Calu3 (cell line): ENCODE results near the gene CFAP99. TPM values are rescaled to one million over a fixed set of nuclear protein-coding genes. Genes with fewer than 3 reads are reported as not detected.

Experiments
- BruUV-seq: library from RNA; stranded (reverse); fragments of 400-500 nt; replicated peaks from 2 replicates; lab custom pipeline; 2021; lab: Mats Ljungman, UMichigan
- CTCF ChIA-PET: fragments of 300-600 bp; sonication (Branson Sonifier 250); formaldehyde crosslinking; loops from one replicate; lab custom pipeline; 2022; ENCODE audit warnings: antibody characterized with exemption; lab: Charles Lee
- DNase-seq: peaks from one replicate; pipeline ENCODE4 v3.0.0; 2022
- H3K27ac Mint-ChIP-seq: one replicate; pipeline ENCODE4 v1.8.0; 2022; ENCODE audit warnings: mixed read lengths; ENCODE audit not compliant: unreplicated experiment
- H3K27me3 Mint-ChIP-seq: one replicate; pipeline ENCODE4 v1.8.0; 2022; ENCODE audit warnings: mixed read lengths; ENCODE audit not compliant: unreplicated experiment
- H3K36me3 Mint-ChIP-seq: one replicate; pipeline ENCODE4 v1.8.0; 2022; ENCODE audit warnings: mild to moderate bottlenecking, moderate library complexity, mixed read lengths; ENCODE audit not compliant: insufficient read depth, unreplicated experiment
- H3K4me1 Mint-ChIP-seq: one replicate; pipeline ENCODE4 v1.8.0; 2022; ENCODE audit warnings: mild to moderate bottlenecking, low read depth, mixed read lengths; ENCODE audit not compliant: unreplicated experiment
- H3K4me3 Mint-ChIP-seq: one replicate; pipeline ENCODE4 v1.8.0; 2022; ENCODE audit warnings: mild to moderate bottlenecking, low read depth, moderate library complexity, mixed read lengths; ENCODE audit not compliant: unreplicated experiment
- H3K9me3 Mint-ChIP-seq: one replicate; pipeline ENCODE4 v1.8.0; 2022; ENCODE audit warnings: low read depth, mixed read lengths; ENCODE audit not compliant: unreplicated experiment
- intact Hi-C: fragments of 100-400 bp; cut with micrococcal nuclease; formaldehyde crosslinking; loops from one replicate; pipeline ENCODE4 v1.10.0; 2022; ENCODE audit not compliant: unreplicated experiment
- total RNA-seq: library from RNA; stranded (reverse); gene quantifications from 2 replicates; pipeline ENCODE4 v1.2.3, GENCODE V29; 2022
- TF ChIP-seq, protein P1 (sequence below): fragments of 200-600 bp; IDR thresholded peaks from one replicate; pipeline ENCODE4 v1.8.0; 2022; ENCODE audit warnings: antibody characterized with exemption; ENCODE audit not compliant: unreplicated experiment

The CFAP99 gene
- total RNA-seq, 1 experiment from 2014 or later, result not detected

DNA sequence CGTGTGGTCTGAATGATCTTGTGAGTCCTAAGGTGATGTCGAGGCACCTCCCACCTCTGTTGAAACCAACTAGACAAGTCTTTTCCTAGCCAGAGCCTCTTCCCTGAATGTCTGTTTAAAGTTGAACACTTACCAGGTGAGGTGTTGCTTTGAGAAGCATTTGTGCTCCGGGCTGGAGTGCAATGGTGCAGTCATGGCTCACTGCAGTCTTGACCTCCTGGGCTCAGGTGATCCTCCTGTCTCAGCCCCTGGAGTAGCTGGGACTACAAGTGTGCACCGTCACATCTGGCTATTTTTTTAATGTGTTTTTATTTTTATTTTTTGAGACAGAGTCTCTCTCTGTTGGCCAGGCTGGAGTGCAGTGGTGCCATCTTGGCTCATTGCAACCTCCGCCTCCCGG, 68.2 kb downstream of the CFAP99 start:
- no peak overlapping the region for H3K4me3 Mint-ChIP-seq
- no peaks in the 10 kb centered on the region for H3K9me3 Mint-ChIP-seq
- intact Hi-C loops, result no loop called here
- TF ChIP-seq, protein P1, sequence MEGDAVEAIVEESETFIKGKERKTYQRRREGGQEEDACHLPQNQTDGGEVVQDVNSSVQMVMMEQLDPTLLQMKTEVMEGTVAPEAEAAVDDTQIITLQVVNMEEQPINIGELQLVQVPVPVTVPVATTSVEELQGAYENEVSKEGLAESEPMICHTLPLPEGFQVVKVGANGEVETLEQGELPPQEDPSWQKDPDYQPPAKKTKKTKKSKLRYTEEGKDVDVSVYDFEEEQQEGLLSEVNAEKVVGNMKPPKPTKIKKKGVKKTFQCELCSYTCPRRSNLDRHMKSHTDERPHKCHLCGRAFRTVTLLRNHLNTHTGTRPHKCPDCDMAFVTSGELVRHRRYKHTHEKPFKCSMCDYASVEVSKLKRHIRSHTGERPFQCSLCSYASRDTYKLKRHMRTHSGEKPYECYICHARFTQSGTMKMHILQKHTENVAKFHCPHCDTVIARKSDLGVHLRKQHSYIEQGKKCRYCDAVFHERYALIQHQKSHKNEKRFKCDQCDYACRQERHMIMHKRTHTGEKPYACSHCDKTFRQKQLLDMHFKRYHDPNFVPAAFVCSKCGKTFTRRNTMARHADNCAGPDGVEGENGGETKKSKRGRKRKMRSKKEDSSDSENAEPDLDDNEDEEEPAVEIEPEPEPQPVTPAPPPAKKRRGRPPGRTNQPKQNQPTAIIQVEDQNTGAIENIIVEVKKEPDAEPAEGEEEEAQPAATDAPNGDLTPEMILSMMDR, result no peak
- peaks cover 13% of the 10 kb centered on the region for H3K4me1 Mint-ChIP-seq
- H3K27me3 Mint-ChIP-seq, result no peaks in the 10 kb centered on the region
- CTCF ChIA-PET, result no interaction called here
- no peak for DNase-seq
- H3K27ac Mint-ChIP-seq, result no peak overlapping the region
- peaks cover 19% of the 10 kb centered on the region for H3K36me3 Mint-ChIP-seq
- no TSS peak for BruUV-seq

GRCh38 chr4:2487632-2488031, 68.9 kb downstream of the CFAP99 start:
- H3K4me1 Mint-ChIP-seq, result peaks cover 13% of the 10 kb centered on the region
- peaks cover 19% of the 10 kb centered on the region for H3K36me3 Mint-ChIP-seq
- intact Hi-C loops, result no loop called here
- CTCF ChIA-PET, result no interaction called here
- H3K4me3 Mint-ChIP-seq, result no peak overlapping the region
- H3K27me3 Mint-ChIP-seq, result no peaks in the 10 kb centered on the region
- no peak for DNase-seq
- BruUV-seq, result no TSS peak
- H3K9me3 Mint-ChIP-seq, result no peaks in the 10 kb centered on the region
- H3K27ac Mint-ChIP-seq, result no peak overlapping the region
- TF ChIP-seq, protein P1, result no peak

DNA sequence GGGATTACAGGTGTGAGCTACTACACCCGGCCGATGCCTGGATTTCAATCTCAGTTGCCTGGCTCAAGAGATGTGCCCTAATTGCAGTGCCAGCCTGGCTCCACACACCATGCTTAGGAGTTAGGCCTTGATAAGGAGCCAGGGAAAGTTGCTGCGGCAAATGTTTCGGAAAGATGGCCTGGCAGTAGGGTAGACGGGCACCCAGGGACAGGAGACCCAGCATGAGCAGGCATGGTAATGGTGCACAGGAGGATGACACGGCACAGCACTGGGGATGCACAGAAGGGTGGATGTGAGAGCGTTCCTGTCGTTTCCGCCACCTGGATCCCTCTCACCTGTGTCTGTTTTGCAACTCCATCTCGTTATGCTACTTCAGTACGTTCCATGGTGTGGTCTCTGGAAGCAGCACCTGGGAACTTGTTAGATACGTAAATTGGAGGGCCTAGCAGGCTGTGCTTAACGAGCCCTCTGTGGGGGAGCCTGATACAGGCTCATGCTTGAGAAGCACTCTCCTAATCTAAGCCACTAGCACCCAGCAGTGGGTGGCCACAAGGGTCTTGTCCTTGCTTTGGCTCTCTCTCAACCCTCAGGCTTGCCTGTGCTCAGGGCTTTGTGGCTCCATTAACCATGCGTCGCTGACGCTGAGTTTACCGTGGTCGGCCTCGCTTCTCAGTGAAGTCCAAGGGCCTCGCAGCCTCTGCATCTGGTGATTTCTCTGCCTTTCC, 70.5 kb downstream of the CFAP99 start:
- no TSS peak for BruUV-seq
- Mint-ChIP-seq H3K27me3 (no peaks in the 10 kb centered on the region), H3K4me1 (peaks cover 13% of the 10 kb centered on the region), H3K36me3 (peaks cover 25% of the 10 kb centered on the region), H3K4me3 (no peak overlapping the region), H3K27ac (no peak overlapping the region), H3K9me3 (no peaks in the 10 kb centered on the region)
- TF ChIP-seq, protein P1, result no peak
- DNase-seq, result no peak
- CTCF ChIA-PET, result no interaction called here
- intact Hi-C loops, result no loop called here

DNA sequence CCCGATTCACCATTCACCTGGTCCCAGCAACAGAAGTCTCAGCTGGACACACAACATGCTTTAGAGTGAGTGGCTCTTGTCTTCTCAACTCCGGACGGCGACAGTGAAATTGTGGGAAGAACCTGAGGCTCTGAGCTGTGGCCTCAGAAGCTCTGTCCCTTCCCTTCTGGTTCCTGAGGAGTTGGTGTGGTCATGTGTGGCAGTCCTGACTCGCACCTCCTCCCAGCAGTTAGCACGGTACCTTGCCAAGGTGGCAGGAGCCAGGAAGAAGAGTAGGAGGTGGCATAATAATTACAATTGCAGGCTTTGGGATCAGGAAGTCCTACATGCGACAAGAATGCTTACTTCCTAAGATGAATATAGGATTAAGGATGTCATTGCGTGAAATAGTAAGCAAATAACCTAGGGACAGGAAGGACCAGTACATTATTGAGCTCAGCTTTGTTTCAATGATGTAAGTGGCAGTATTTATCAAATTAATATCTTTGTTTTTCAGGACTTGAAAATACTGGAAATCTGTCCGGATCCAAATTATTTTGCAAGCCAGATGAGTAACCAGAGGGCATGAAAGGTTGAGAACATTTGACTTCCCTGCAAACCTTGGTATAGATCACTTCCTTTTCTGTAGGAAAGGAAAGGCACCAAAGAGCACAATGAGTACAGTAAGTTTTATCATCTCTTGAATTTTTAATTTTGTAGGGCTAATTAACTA, 71.2 kb downstream of the CFAP99 start:
- TF ChIP-seq, protein P1, result no peak
- no peak for DNase-seq
- Mint-ChIP-seq H3K4me3 (no peak overlapping the region), H3K4me1 (peaks cover 7% of the 10 kb centered on the region), H3K27me3 (no peaks in the 10 kb centered on the region), H3K36me3 (peaks cover 25% of the 10 kb centered on the region), H3K9me3 (no peaks in the 10 kb centered on the region), H3K27ac (peak overlapping the region; percentile 50)
- CTCF ChIA-PET, result no interaction called here
- intact Hi-C loops, result no loop called here
- BruUV-seq, result no TSS peak
